Activated CD4-positive, alpha-beta T cell treated with anti-CD3 and anti-CD28 coated beads for 48 hours (primary cell): Measurements from ENCODE around the gene LSAMP.
"Not testable (repeated sequence)": the region's sequence is repeated elsewhere in the genome, so short reads cannot be mapped to it uniquely, and the experiment has no call there.

Experiments
- DNase-seq: peaks from one replicate; pipeline ENCODE4 v3.0.0-alpha.2; 2020

LSAMP gene

GRCh38 chr3:115862099-115862498, 583.2 kb downstream of the LSAMP start:
- DNase-seq, result no peak

GRCh38 chr3:115861166-115861733, 584.0 kb downstream of the LSAMP start:
- DNase-seq, result no peak

- no peak for DNase-seq
Observed at GRCh38 chr3:115860766-115861165, 584.5 kb downstream of the LSAMP start.

- DNase-seq, result no peak
Observed at GRCh38 chr3:115859002-115859807, 586.1 kb downstream of the LSAMP start.

- no peak for DNase-seq
Observed at GRCh38 chr3:115857518-115858136, 587.7 kb downstream of the LSAMP start.

- no peak for DNase-seq
Observed at GRCh38 chr3:115855911-115856310, 589.4 kb downstream of the LSAMP start.

GRCh38 chr3:115853104-115853503, 592.2 kb downstream of the LSAMP start:
- no peak for DNase-seq

GRCh38 chr3:115852278-115852677, 593.0 kb downstream of the LSAMP start:
- DNase-seq, result no peak

GRCh38 chr3:115851571-115851970, 593.7 kb downstream of the LSAMP start:
- no peak for DNase-seq

GRCh38 chr3:115848641-115849040, 596.6 kb downstream of the LSAMP start:
- DNase-seq, result no peak

GRCh38 chr3:115845986-115846385, 599.3 kb downstream of the LSAMP start:
- no peak for DNase-seq

GRCh38 chr3:115844729-115845128, 600.6 kb downstream of the LSAMP start:
- DNase-seq, result not testable (repeated sequence)

GRCh38 chr3:115843206-115843605, 602.1 kb downstream of the LSAMP start:
- DNase-seq, result no peak

GRCh38 chr3:115839246-115839645, 606.0 kb downstream of the LSAMP start:
- no peak for DNase-seq

- no peak for DNase-seq
Observed at GRCh38 chr3:115838786-115839185, 606.5 kb downstream of the LSAMP start.

- DNase-seq, result no peak
Observed at GRCh38 chr3:115836944-115837343, 608.3 kb downstream of the LSAMP start.

- no peak for DNase-seq
Observed at GRCh38 chr3:115835946-115836345, 609.3 kb downstream of the LSAMP start.

GRCh38 chr3:115834068-115834467, 611.2 kb downstream of the LSAMP start:
- no peak for DNase-seq

- no peak for DNase-seq
Observed at GRCh38 chr3:115833074-115833473, 612.2 kb downstream of the LSAMP start.

- DNase-seq, result no peak
Observed at GRCh38 chr3:115832265-115832664, 613.0 kb downstream of the LSAMP start.

- no peak for DNase-seq
Observed at GRCh38 chr3:115831864-115832263, 613.4 kb downstream of the LSAMP start.

- DNase-seq, result no peak
Observed at GRCh38 chr3:115830764-115831395, 614.4 kb downstream of the LSAMP start.

- DNase-seq, result no peak
Observed at GRCh38 chr3:115828401-115828800, 616.9 kb downstream of the LSAMP start.

GRCh38 chr3:115827495-115827894, 617.8 kb downstream of the LSAMP start:
- DNase-seq, result no peak
